NCI-H2081 treated with DMSO at 0.1 percent for 48 hours (cell line): ENCODE results near the gene TCHP.

Experiments used
- DNase-seq: peaks from one replicate; lab custom pipeline; 2025; lab: John Stamatoyannopoulos, UW

The TCHP gene

GRCh38 chr12:109932878-109933503, 32.9 kb downstream of the TCHP start:
- no peak for DNase-seq

- DNase-seq: no peak
These were observed 34.0 kb downstream of the TCHP start for GRCh38 chr12:109934026-109934425.

GRCh38 chr12:109937371-109937770, 37.3 kb downstream of the TCHP start:
- DNase-seq: no peak

- DNase-seq: no peak
These were observed 38.9 kb downstream of the TCHP start for GRCh38 chr12:109938947-109939346.

- DNase-seq: no peak
These were observed 39.4 kb downstream of the TCHP start for GRCh38 chr12:109939504-109939903.

- no peak for DNase-seq
These were observed 40.4 kb downstream of the TCHP start for GRCh38 chr12:109940339-109940923.

GRCh38 chr12:109943811-109944210, 43.7 kb downstream of the TCHP start:
- DNase-seq: no peak

- no peak for DNase-seq
These were observed 44.7 kb downstream of the TCHP start for GRCh38 chr12:109944561-109945359.

- no peak for DNase-seq
These were observed 46.4 kb downstream of the TCHP start for GRCh38 chr12:109946505-109946904.

GRCh38 chr12:109946913-109947312, 46.8 kb downstream of the TCHP start:
- no peak for DNase-seq

GRCh38 chr12:109947521-109947920, 47.4 kb downstream of the TCHP start:
- DNase-seq: no peak

GRCh38 chr12:109948368-109948767, 48.3 kb downstream of the TCHP start:
- DNase-seq: no peak

- no peak for DNase-seq
These were observed 49.0 kb downstream of the TCHP start for GRCh38 chr12:109949089-109949488.

- DNase-seq: no peak
These were observed 50.6 kb downstream of the TCHP start for GRCh38 chr12:109950625-109951024.

- DNase-seq: no peak
These were observed 51.1 kb downstream of the TCHP start for GRCh38 chr12:109951136-109951535.

- DNase-seq: no peak
These were observed 51.7 kb downstream of the TCHP start for GRCh38 chr12:109951751-109952150.

- no peak for DNase-seq
These were observed 52.2 kb downstream of the TCHP start for GRCh38 chr12:109952160-109952858.

GRCh38 chr12:109952873-109953272, 52.8 kb downstream of the TCHP start:
- no peak for DNase-seq

GRCh38 chr12:109953656-109954055, 53.6 kb downstream of the TCHP start:
- DNase-seq: no peak

GRCh38 chr12:109958374-109958773, 58.3 kb downstream of the TCHP start:
- DNase-seq: no peak

GRCh38 chr12:109959411-109960093, 59.5 kb downstream of the TCHP start:
- DNase-seq: no peak

GRCh38 chr12:109961201-109961600, 61.1 kb downstream of the TCHP start:
- no peak for DNase-seq
